Colonic mucosa (tissue), 4 donors: Measurements from ENCODE around the gene ECHS1. TPM values are rescaled to one million over a fixed set of nuclear protein-coding genes. Genes with fewer than 3 reads are reported as not detected.
"Not testable (repeated sequence)": the region's sequence is repeated elsewhere in the genome, so short reads cannot be mapped to it uniquely, and the experiment has no call there.

Experiments used
- DNase-seq: peaks from one replicate; pipeline ENCODE4 v3.0.0-alpha.2; 2020
- H3K27ac ChIP-seq: fragments of 200-600 bp; one replicate; pipeline ENCODE4 v1.8.0; 2021
- H3K27me3 ChIP-seq: fragments of 200-600 bp; one replicate; pipeline ENCODE4 v1.8.0; 2021
- H3K36me3 ChIP-seq: fragments of 200-600 bp; one replicate; pipeline ENCODE4 v1.8.0; 2021
- H3K4me1 ChIP-seq: fragments of 200-600 bp; one replicate; pipeline ENCODE4 v1.8.0; 2021; ENCODE audit warnings: mild to moderate bottlenecking
- H3K4me3 ChIP-seq: fragments of 200-600 bp; one replicate; pipeline ENCODE4 v1.8.0; 2021
- H3K9ac ChIP-seq, 2 donors: one replicate each; pipeline ENCODE4 v1.7.0; 2013; ENCODE audit warnings: control low read depth in 2 of 2, low read depth in 2 of 2, low read length in 2 of 2
- H3K9me3 ChIP-seq: fragments of 200-600 bp; one replicate; pipeline ENCODE4 v1.8.0; 2021
- intact Hi-C: fragments of 100-400 bp; cut with DNase I; formaldehyde crosslinking; loops from one replicate; pipeline ENCODE4 v1.14.1; 2022
- total RNA-seq, 2 donors: library from RNA; stranded (reverse); fragmentation: NEBNext Ultra II Directional in 1 of 2; extraction: Animal tissue kit (Norgen Biotek cat#: 25700) in 1 of 2; gene quantifications; one replicate each; pipeline ENCODE4 v1.2.1, GENCODE V29; 2021
- TF ChIP-seq, protein P1 (sequence below): fragments of 200-600 bp; IDR thresholded peaks from one replicate; pipeline ENCODE4 v1.8.0; 2022; ENCODE audit warnings: antibody characterized with exemption, mild to moderate bottlenecking
- donor health status: healthy.
- donor health status: DM: no; HTN: no; CAD: no.
- donor health status: DM: no; HTN: no; CAD: no.

The ECHS1 gene
- total RNA-seq, 2 donors from 2014 or later: 188 to 214 TPM

DNA sequence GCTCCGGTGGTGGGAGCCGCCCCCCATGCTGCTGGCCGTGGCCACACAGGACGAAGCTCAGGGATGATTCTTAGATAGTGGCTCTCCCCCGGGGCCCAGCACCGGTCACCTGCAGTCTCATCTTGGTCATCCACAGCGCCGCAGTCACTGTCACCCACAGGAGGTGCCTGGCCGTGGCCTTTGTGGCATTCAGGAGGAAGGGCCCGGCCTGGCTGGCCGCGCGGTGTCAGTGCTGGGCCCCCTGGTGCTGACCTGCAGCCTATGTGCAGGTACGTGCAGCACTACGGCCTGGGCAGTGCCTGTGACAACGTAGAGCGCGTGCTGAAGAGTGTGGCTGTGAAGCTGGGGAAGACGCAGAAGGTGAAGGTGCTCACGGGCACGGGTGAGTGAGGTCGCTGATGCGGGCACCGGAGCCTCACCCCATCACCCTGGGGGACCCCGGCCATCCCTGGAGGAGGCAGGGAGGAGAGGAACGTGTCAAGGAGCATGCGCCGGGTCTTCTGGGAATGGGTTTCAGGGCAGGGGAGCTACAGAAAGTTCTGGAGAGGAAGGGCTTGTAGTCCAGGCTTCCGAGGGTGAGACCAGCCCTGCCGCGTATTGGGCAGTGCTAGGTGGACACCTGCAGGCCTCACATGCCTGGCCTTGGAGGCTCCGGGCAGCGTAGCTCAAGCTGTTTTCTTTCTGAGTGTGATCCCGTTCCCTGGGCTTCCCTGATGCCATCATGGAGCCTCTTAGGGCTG is 46.2 kb upstream of the ECHS1 start:
- intact Hi-C loops: no loop called here
- DNase-seq: no peak

DNA sequence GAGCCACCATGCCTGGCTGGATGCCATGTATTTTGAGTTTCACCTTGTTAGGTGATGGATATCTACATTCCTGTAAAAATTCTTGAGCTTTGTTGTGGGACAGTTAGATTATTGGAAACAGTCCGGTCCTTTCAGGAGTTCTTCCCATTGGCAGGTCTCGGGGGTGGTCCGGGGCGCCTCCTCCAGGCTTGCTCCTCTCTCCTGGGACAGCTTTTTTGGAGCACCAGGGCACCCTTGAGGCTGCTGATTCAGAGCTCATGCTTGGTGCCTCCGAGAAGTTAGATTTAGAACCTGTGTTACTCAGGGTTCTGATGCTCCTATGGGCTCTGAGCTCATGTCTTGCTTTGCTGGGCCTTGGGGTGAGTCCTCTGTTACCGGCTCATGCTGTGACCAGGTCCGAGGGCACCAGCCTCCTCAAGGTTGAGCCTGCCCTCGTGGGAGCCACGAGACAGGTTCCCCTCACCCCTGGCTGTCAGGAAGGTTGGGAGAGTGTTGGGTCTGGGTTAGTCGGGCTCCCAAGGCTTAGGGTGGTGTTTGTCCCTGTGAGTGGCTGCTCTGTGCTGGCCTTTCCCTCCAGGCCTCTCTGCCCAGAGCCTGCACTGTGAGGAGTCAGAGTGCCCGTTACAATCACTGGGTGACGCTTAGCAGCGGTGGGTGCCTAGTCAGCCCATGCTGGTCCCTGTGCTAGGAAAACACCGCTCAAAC is 45.3 kb upstream of the ECHS1 start:
- Histone ChIP-seq H3K9ac (no peak overlapping the region), H3K27me3 (peaks cover 7% of the 10 kb centered on the region), H3K9me3 (no peaks in the 10 kb centered on the region), H3K4me3 (no peak overlapping the region), H3K27ac (no peak overlapping the region), H3K4me1 (no peaks in the 10 kb centered on the region), H3K36me3 (no peaks in the 10 kb centered on the region)
- intact Hi-C loops: no loop called here
- no peak for DNase-seq
- TF ChIP-seq, protein P1, sequence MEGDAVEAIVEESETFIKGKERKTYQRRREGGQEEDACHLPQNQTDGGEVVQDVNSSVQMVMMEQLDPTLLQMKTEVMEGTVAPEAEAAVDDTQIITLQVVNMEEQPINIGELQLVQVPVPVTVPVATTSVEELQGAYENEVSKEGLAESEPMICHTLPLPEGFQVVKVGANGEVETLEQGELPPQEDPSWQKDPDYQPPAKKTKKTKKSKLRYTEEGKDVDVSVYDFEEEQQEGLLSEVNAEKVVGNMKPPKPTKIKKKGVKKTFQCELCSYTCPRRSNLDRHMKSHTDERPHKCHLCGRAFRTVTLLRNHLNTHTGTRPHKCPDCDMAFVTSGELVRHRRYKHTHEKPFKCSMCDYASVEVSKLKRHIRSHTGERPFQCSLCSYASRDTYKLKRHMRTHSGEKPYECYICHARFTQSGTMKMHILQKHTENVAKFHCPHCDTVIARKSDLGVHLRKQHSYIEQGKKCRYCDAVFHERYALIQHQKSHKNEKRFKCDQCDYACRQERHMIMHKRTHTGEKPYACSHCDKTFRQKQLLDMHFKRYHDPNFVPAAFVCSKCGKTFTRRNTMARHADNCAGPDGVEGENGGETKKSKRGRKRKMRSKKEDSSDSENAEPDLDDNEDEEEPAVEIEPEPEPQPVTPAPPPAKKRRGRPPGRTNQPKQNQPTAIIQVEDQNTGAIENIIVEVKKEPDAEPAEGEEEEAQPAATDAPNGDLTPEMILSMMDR: no peak

More for the DNA sequence above, 46.2 kb upstream of the ECHS1 start:
- H3K9ac ChIP-seq: no peak overlapping the region
- no peaks in the 10 kb centered on the region for H3K36me3 ChIP-seq
- H3K27me3 ChIP-seq: peaks cover 7% of the 10 kb centered on the region
- H3K4me1 ChIP-seq: no peaks in the 10 kb centered on the region
- H3K9me3 ChIP-seq: no peaks in the 10 kb centered on the region
- TF ChIP-seq, protein P1: no peak
- H3K27ac ChIP-seq: no peak overlapping the region
- no peak overlapping the region for H3K4me3 ChIP-seq

DNA sequence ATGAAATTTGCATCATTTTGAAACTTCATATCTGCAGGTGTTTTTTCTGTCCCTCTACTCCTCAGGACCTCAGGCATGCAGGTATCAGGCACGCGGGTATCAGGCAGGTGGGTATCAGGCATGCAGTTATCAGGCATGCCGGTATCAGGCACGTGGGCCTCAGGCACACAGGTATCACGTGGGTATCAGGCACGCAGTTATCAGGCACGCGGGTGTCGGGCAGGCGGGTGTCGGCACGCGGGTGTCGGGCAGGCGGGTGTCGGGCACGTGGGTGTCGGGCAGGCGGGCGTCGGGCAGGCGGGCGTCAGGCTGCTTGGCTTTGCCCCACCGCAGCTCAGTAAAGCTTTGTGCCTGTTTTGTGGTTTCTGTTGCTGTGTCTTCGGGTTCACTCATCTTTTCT is 42.6 kb upstream of the ECHS1 start:
- H3K4me1 ChIP-seq: no peaks in the 10 kb centered on the region
- no peak overlapping the region for H3K4me3 ChIP-seq
- H3K9ac ChIP-seq: no peak overlapping the region
- no peak overlapping the region for H3K27ac ChIP-seq
- intact Hi-C loops: no loop called here
- peaks cover 6% of the 10 kb centered on the region for H3K9me3 ChIP-seq
- H3K27me3 ChIP-seq: no peaks in the 10 kb centered on the region
- peaks cover 10% of the 10 kb centered on the region for H3K36me3 ChIP-seq
- no peak for DNase-seq
- TF ChIP-seq, protein P1: no peak

DNA sequence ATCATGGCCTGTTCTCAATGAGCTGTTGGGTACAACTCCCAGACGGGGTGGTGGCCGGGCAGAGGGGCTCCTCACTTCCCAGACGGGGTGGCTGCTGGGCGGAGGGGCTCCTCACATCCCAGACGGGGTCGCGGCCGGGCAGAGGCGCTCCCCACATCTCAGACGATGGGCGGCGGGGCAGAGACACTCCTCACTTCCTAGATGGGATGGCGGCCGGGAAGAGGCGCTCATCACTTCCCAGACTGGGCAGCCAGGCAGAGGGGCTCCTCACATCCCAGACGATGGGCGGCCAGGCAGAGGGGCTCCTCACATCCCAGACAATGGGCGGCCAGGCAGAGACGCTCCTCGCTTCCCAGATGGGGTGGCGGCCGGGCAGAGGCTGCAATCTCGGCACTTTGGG is 41.2 kb upstream of the ECHS1 start:
- H3K9ac ChIP-seq, H3K4me1 ChIP-seq, H3K4me3 ChIP-seq, intact Hi-C loops, H3K27ac ChIP-seq, DNase-seq, H3K9me3 ChIP-seq, H3K27me3 ChIP-seq: not testable (repeated sequence)
- H3K36me3 ChIP-seq: peaks cover 13% of the 10 kb centered on the region

DNA sequence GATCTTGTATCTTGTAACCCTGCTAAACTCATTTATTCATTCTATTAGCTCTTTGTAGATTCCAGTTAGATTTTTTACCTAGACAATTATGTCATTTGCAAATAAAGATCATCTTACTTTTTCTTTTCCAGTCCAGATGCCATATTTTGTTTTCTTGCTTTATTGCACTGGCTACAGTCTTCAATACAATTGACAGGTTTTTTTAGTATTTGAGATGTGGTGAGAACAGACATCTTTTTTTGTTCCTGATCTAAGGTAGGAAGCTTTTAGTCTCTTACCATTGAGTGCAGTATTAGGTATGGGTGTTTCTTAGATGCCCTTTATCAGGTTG is 39.2 kb upstream of the ECHS1 start:
- Histone ChIP-seq H3K9ac (no peak overlapping the region), H3K36me3 (peaks cover 13% of the 10 kb centered on the region), H3K27me3 (no peaks in the 10 kb centered on the region), H3K9me3 (peaks cover 6% of the 10 kb centered on the region), H3K4me3 (no peak overlapping the region), H3K4me1 (no peaks in the 10 kb centered on the region), H3K27ac (no peak overlapping the region)
- DNase-seq: no peak
- TF ChIP-seq, protein P1: no peak
- intact Hi-C loops: no loop called here
